Measurements from ENCODE around the gene PEX13.

- TF ChIP-seq CTCF (conservative IDR thresholded peaks at IDR 0.05; ENCODE audit: low read length) = no peak
- no peak for TF ChIP-seq EZH2phosphoT487 (IDR thresholded peaks at IDR 0.05; ENCODE audit: borderline replicate concordance)
These were observed 23.4 kb upstream of the PEX13 start for GRCh38 chr2:60994131-60994530.
